ENCODE data around the gene SKI.

SKI gene

GRCh38 chr1:2194319-2194897 lies 33.7 kb upstream of the SKI start, which contains the start of gene FAAP20:
FAAP20 (minus strand) TSS chr1:2194772; CDS start chr1:2194749, 23 bp downstream.
- peak; percentile 96 for DNase-seq (ENCODE audit: low spot score)

DNA sequence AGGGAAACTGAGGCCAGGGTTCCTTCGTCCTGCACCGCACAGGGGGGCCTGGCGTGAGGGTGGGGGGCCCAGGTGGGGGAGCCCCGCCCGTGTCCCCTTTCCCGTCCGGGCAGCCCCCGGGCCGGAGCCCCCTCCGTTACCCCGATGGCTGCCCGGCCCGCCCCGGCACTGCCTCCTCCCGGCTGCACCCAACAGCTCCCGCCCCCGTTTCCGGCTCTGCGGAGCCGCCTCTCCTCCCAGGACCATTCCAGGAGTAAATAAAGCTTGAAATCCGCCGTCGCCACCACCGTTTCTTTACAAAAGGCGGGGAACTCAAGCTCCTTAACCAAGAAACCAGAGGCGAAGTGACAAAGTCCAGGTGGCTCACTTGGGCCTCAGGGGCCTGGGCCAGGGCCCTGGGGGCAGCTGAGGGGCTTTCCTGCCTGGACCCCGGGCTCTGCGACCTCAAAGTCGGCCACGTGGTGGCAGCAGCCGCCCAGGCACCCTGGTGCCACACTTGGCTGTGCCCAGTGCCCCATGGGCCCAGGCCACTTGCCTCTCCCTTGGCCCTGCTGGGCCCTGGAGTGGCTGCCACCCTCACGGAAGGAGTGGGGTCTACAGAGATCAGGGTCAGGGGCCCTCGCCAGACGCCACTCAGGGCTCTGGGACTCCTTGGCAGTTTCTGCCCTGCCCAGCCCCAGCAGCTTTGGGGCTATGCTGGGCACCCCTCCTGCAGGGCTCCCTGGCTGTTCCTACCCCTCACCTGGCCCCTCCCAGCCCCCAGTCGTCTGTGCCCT lies 33.0 kb upstream of the SKI start:
- DNase-seq (ENCODE audit: low spot score), result peak; percentile 95

GRCh38 chr1:2195785-2196184 lies 32.3 kb upstream of the SKI start:
- no peak for DNase-seq (ENCODE audit: low spot score)

DNA sequence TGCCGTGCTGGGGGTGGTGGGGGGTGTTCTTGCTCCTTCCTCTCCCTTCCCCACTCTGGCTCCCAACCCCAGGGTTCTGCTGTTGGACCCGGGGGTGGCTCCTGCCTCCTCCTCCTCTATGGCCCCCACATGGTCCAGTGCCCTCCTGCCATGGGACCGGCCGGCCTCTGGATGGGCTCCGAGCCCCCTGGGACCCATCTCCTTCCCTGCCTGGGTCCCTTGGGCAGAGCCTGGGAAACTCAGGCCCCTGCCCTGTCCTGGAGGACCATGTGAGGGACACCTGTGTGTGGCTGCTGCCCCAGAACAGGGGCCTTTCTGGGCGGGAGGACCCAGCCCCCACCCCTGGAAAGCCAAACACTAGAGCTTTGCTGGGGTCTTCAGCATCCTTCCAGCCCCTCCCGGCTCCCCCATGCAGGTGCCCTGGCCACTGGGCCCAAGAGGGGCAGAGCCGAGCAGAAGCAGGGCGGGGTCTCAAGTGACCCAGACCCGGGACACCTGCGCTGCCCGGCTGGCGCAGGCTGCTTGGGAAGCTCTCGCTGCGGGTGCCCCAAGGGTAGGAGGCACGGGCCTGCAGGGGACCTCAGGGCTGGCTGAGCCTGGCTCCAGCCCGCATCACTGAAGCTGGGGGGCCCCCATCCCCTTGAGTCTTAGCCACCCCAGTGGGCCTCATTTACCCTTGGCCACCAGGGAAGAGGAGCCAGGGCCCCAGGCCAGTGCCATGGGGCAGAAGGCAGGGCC lies 31.0 kb upstream of the SKI start:
- no peak for DNase-seq (ENCODE audit: low spot score)

GRCh38 chr1:2197707-2198165 lies 30.4 kb upstream of the SKI start:
- no peak for DNase-seq (ENCODE audit: low spot score)

- DNase-seq (ENCODE audit: low spot score), result no peak
These were observed 29.5 kb upstream of the SKI start for GRCh38 chr1:2198571-2198970.

- peak; percentile 89 for DNase-seq (ENCODE audit: low spot score)
These were observed 28.9 kb upstream of the SKI start for GRCh38 chr1:2199042-2199810.

DNA sequence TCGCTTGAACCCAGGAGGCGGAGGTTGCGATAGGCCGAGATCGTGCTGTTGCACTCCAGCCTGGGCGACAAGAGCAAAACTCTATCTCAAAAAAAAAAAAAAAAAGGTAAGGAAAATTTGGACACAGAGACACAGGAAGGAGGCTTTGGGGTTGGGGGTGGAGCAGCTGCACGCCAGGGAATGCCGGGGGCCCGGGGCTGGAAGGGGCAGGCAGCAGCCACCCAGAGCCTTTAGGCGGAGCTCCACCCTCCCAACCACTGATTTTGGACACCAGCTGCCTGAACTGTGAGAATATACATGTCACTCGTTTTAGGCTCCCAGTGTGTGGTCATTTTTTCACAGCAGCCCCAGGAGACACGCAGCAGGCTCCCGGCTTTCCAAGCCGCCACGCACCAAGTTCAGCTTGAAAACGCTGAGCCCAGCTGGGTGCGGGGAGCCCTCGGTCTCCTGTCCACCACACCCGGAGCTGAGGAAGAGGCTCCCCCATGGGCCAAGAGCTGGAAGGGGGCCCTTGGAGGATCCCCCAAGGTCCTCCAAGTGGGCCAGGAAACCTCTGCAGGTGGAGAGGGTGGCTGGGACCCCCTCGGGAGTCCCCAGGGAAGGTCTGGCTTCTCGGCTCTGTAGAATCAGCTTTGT lies 27.7 kb upstream of the SKI start:
- DNase-seq (ENCODE audit: low spot score), result no peak

DNA sequence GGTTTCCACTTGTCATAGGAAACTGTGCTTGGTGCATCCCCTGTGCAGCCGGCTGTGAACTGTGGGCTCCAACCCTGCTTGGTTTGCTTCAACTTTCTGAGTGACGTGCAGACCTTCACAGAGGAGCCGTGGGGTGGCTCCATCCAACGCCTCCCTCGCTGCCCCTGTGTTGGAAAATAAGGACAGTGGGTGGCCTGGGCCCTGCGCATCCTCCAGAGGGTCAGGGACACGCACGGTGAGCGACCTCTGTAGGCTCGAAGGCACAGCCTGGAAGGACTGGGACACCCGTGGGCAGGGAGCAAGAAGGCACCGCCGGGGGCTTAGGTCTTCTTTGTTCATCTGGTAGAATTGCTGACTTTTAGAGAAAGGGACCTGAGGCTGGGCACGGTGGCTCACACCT lies 27.1 kb upstream of the SKI start:
- no peak for DNase-seq (ENCODE audit: low spot score)

DNA sequence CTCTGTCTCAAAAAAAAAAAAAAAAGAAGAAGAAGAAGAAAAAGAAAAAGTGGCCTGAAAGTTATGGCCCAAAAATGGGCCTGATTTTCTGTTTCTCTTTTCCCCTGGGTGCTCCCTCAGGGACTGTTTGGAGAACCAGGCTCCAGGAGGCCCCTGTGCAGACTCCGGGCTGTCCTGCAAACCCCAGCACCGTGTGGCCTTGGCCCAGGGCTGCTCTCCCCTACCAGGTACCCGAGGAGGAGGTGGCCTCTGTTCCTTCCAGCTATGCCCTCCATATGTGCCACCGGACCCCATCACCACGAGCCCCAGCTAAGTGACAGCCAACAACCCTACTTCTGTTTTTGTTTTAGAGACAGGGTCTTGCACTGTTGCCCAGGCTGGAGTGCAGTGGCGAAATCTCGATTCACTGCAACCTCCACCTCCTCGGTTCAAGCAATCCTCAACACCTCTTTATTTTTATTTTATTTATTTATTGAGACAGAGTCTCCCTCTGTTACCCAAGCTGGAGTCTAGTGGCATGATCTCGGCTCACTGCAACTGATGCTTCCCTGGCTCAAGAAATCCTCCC lies 26.0 kb upstream of the SKI start:
- no peak for DNase-seq (ENCODE audit: low spot score)

DNA sequence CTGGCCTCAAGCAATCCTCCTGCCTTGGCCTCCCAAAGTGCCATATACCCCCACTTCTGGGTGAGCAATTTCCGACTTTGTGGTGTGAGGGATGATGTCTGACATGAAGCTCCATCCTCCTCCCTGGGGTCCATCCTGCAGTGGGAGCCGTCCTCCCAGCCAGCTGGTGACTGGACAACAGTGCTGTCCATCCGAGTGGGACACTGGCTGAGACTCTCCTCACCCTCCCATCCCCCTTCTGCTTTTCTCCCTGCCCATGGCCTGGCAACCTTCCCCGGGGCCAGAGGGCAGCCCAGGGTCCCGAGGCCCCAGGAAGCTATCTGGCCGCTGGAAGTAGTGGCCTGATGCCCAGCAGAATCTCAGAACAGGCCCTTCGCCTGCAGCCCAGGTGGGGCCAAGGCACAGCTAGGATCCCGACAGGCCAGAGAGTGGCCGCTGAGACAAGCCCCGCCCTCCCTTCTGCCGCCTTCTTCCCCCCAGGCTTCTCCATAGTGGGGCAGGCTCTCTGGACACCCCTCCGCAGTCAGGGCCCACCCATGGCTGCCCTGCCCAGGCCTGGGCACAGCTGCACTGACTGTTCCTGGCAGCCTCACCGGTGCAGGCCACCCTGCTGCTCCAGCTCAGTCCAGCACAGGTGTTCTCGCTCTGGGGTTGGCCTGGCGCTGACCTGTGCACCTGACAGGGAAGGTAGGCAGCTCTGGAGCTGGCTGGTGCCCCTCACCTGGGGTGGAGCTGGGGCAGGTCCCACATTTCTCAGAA lies 25.1 kb upstream of the SKI start:
- DNase-seq (ENCODE audit: low spot score), result no peak

DNA sequence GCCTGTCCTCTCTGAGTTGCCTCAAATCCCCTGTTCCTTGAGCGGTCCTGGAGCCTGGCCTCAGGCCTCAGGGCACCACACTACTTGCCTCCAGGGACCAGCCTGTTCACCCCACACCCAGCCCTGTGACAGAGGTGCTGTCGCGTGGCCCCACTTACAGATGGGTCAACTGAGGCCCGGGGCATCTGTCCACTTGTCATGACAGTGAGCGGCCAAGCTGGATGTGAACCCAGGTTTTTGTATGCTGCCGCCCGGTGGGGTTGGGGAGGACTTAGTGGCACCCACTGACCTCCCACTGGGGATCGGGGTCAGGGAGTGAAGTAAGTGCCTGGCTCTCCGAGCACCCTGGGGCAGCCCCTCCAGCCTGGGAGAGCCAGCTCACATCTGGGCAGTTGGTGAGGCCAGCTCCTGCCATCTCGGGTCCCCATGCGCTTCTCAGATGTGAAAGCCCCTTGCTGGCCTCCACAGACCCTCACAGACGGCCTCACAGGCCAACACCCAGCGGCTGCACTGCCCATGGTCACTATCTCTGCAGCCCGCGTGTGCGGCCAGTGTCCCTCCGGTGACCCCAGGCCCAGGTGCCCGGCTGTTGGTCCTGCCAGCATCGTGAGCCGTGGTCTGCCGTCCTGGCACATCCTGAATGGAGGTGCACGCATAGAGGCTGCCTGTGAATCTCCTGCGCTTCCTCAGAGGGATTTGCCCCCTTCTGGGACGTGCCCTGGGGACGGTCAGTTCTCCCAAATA lies 24.3 kb upstream of the SKI start:
- no peak for DNase-seq (ENCODE audit: low spot score)

DNA sequence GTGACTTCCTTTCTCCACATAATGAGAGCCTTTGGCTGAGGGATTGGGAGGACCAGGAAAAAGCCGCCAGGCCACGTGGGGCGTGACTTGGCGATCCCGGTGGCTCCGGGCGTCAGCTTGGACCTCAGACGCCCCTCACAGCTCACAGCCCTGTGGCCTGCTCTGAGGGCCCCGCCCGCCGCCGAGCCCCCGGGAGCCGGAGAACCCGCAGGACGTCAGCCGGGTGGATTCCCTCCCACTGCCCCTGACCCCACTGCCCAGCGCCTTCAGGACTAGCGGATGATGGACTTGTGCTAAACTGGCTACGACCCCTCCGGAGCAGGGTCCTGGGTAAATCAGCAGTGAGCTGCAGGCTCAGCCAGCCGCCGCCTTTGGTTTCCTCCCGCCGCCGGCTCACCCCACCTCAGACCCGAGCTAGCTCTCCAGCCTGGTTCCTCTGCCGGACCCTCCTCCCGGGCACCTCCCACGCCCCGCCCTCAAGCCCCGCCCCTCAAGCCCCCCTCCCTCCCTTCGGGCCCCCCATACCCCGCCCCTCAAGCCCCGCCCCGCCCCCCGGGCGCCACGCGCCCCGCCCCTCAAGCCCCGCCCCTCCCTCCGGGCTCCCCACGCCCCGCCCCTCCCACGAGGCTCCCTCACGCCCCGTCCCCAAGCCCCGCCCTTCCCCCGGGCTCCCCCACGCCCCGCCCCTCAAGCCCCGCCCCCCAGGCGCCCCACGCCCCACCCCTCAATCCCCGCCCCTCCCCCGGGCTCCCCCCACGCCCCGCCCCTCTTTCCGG lies 23.5 kb upstream of the SKI start:
- peak; percentile 95 for DNase-seq (ENCODE audit: low spot score)

DNA sequence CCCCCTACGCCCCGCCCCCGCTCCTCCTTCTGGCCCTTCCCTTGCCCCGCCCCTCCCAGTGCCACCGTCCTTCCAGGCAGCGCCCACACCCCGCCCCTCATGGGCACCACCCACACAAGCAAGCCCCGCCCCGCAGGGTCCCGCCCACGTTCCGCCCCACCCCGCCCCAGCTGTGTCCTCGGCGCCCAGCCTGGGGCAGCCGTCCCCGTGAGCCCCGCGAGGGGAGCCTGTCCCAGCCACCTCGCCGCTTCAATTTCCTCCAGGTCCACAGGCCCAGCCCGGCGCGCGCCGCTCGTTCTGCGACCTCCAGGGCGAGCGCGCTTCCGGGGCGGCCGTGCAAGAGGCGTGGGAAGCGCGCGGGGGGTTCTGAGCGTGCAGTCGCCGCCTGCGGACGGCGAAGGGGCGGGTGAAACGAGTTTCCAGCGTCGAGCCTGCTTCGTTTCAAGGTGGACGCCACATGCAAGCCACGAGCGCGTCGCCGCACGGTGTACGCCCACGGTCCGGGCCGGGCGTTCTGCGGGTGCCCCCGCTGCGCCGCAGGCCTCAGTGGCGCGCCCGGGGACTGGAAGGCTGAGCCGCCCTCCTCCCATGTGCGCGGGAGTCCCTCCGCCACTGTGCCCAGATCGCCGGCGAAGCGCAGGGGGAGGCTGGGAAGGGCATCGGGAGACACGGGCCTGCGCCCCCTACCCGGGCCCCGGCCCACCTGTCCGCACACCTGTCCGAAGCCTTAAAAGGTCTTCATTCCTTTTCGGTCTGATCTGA lies 22.7 kb upstream of the SKI start:
- DNase-seq (ENCODE audit: low spot score), result peak; percentile 97

- DNase-seq (ENCODE audit: low spot score), result no peak
These were observed 21.2 kb upstream of the SKI start for GRCh38 chr1:2206813-2207487.

GRCh38 chr1:2208309-2209239 lies 19.5 kb upstream of the SKI start:
- DNase-seq (ENCODE audit: low spot score), result no peak
